Mesendoderm (in vitro differentiated cells): ENCODE results near the gene ZDHHC12. TPM values are rescaled to one million over a fixed set of nuclear protein-coding genes. Genes with fewer than 3 reads are reported as not detected.

Experiments
- DNase-seq: peaks from one replicate; pipeline ENCODE4 v3.0.0; 2013
- H2AK5ac ChIP-seq: 2 replicates; pipeline ENCODE4 v1.6.1; 2013; ENCODE audit warnings: low read length, inconsistent platforms
- H2BK120ac ChIP-seq: 2 replicates; pipeline ENCODE4 v1.6.1; 2013; ENCODE audit warnings: low read depth, mild to moderate bottlenecking, low read length, moderate library complexity, mixed read lengths
- H2BK15ac ChIP-seq: replicated peaks from 2 replicates; pipeline ENCODE4 v1.6.1; 2013; ENCODE audit warnings: low read depth, mild to moderate bottlenecking, moderate library complexity
- H2BK5ac ChIP-seq: 2 replicates; pipeline ENCODE4 v1.6.1; 2013; ENCODE audit warnings: low read length, inconsistent platforms
- H3K18ac ChIP-seq: 2 replicates; pipeline ENCODE4 v1.6.1; 2013; ENCODE audit warnings: mild to moderate bottlenecking, low read length, mixed read lengths
- H3K23ac ChIP-seq: one replicate; pipeline ENCODE4 v1.6.1; 2013; ENCODE audit warnings: low read length
- H3K27ac ChIP-seq: 2 replicates; pipeline ENCODE4 v1.5.1; 2013; ENCODE audit warnings: low read depth, mild to moderate bottlenecking, inconsistent platforms, low read length, moderate library complexity
- H3K27me3 ChIP-seq: 2 replicates; pipeline ENCODE4 v1.6.1; 2013; ENCODE audit warnings: low read length, control low read depth, mild to moderate bottlenecking, inconsistent platforms; ENCODE audit not compliant: insufficient read depth, poor library complexity
- H3K36me3 ChIP-seq: 2 replicates; pipeline ENCODE4 v1.6.1; 2013; ENCODE audit warnings: low read length, inconsistent platforms; ENCODE audit not compliant: control insufficient read depth, insufficient read depth
- H3K4ac ChIP-seq: one replicate; pipeline ENCODE4 v1.6.1; 2013; ENCODE audit warnings: low read depth, mild to moderate bottlenecking, low read length, moderate library complexity
- H3K4me1 ChIP-seq: 2 replicates; pipeline ENCODE4 v1.6.1; 2013; ENCODE audit warnings: low read depth, low read length, inconsistent platforms; ENCODE audit not compliant: control insufficient read depth
- H3K4me2 ChIP-seq: 2 replicates; pipeline ENCODE4 v1.6.1; 2013; ENCODE audit warnings: low read length
- H3K4me3 ChIP-seq: 2 replicates; pipeline ENCODE4 v1.5.1; 2013; ENCODE audit warnings: mild to moderate bottlenecking, low read length
- H3K56ac ChIP-seq: one replicate; pipeline ENCODE4 v1.6.1; 2013; ENCODE audit warnings: low read length
- H3K79me1 ChIP-seq: 2 replicates; pipeline ENCODE4 v1.6.1; 2013; ENCODE audit warnings: low read length, inconsistent platforms
- H3K79me2 ChIP-seq: 2 replicates; pipeline ENCODE4 v1.6.1; 2013; ENCODE audit warnings: mild to moderate bottlenecking, low read length; ENCODE audit not compliant: control insufficient read depth, insufficient read depth
- H3K9ac ChIP-seq: 2 replicates; pipeline ENCODE4 v1.6.1; 2013; ENCODE audit warnings: low read length, inconsistent platforms
- H4K5ac ChIP-seq: one replicate; pipeline ENCODE4 v1.6.1; 2013; ENCODE audit warnings: low read length
- H4K8ac ChIP-seq: one replicate; pipeline ENCODE4 v1.6.1; 2013; ENCODE audit warnings: low read depth, mild to moderate bottlenecking, control low read depth, low read length, moderate library complexity
- WGBS: extraction: QIAGEN DNeasy Blood & Tissue Kit; methylation state at CpG from one replicate; pipeline ENCODE4 v1.1.7; 2013; ENCODE audit warnings: low lambda C conversion rate, missing lambda C conversion rate; ENCODE audit not compliant: insufficient coverage; ENCODE audit errors: extremely low coverage; 5-methylcytosine and 5-hydroxymethylcytosine counted together
- polyA plus RNA-seq, 2 experiments: library from polyadenylated mRNA; stranded (reverse); fragments of 200-250 nt; gene quantifications; one replicate each; pipeline ENCODE4 v1.2.3, GENCODE V29; 2013

ZDHHC12 gene, protein sequence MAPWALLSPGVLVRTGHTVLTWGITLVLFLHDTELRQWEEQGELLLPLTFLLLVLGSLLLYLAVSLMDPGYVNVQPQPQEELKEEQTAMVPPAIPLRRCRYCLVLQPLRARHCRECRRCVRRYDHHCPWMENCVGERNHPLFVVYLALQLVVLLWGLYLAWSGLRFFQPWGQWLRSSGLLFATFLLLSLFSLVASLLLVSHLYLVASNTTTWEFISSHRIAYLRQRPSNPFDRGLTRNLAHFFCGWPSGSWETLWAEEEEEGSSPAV
- 30.3 TPM for polyA plus RNA-seq (2013, experiment 1 of 2)
- 31.1 TPM for polyA plus RNA-seq (2013, experiment 2 of 2)

GRCh38 chr9:128723866-128724743 is at the start of gene ZDHHC12:
Gene ZDHHC12, minus strand, starts transcription at chr9:128724127. Its CDS starts 34 bp downstream, at chr9:128724093.
- Histone ChIP-seq H4K5ac (peak within 1 kb of the TSS; percentile 73), H4K8ac (peak within 1 kb of the TSS; percentile 68), H3K36me3 (no peaks in the 10 kb centered on the region), H3K4ac (no peak within 1 kb of the TSS), H2AK5ac (peak within 1 kb of the TSS; percentile 90), H2BK15ac (no peak within 1 kb of the TSS), H3K4me3 (peak within 1 kb of the TSS; percentile 91), H3K79me2 (no peaks in the 10 kb centered on the region), H3K56ac (peak within 1 kb of the TSS; percentile 98), H3K27me3 (no peaks in the 10 kb centered on the region), H3K18ac (peak within 1 kb of the TSS; percentile 22), H3K27ac (peak within 1 kb of the TSS; percentile 17), H3K4me1 (peaks cover 5% of the 10 kb centered on the region), H3K79me1 (peaks cover 2% of the 10 kb centered on the region), H2BK5ac (no peak within 1 kb of the TSS), H2BK120ac (no peak within 1 kb of the TSS), H3K4me2 (peak within 1 kb of the TSS; percentile 98), H3K9ac (peak within 1 kb of the TSS; percentile 97), H3K23ac (no peak within 1 kb of the TSS)
- no CpG with 5 or more reads among the region's 68 CpGs for WGBS
- peak; percentile 99 for DNase-seq

- Histone ChIP-seq H3K23ac (no peak overlapping the region), H3K4me1 (no peaks in the 10 kb centered on the region), H3K4ac (no peak overlapping the region), H3K56ac (no peak overlapping the region), H3K4me3 (no peak overlapping the region), H3K79me2 (no peaks in the 10 kb centered on the region), H2BK120ac (no peak overlapping the region), H3K27me3 (no peaks in the 10 kb centered on the region), H3K4me2 (no peak overlapping the region), H4K5ac (no peak overlapping the region), H3K9ac (no peak overlapping the region), H2BK5ac (no peak overlapping the region), H3K36me3 (no peaks in the 10 kb centered on the region), H3K27ac (no peak overlapping the region), H2AK5ac (no peak overlapping the region), H2BK15ac (no peak overlapping the region), H4K8ac (no peak overlapping the region), H3K79me1 (no peaks in the 10 kb centered on the region), H3K18ac (no peak overlapping the region)
- no CpG with 5 or more reads among the region's 5 CpGs for WGBS
- DNase-seq = no peak
Measured at GRCh38 chr9:128773049-128773448, 49.1 kb upstream of the ZDHHC12 start.

DNA sequence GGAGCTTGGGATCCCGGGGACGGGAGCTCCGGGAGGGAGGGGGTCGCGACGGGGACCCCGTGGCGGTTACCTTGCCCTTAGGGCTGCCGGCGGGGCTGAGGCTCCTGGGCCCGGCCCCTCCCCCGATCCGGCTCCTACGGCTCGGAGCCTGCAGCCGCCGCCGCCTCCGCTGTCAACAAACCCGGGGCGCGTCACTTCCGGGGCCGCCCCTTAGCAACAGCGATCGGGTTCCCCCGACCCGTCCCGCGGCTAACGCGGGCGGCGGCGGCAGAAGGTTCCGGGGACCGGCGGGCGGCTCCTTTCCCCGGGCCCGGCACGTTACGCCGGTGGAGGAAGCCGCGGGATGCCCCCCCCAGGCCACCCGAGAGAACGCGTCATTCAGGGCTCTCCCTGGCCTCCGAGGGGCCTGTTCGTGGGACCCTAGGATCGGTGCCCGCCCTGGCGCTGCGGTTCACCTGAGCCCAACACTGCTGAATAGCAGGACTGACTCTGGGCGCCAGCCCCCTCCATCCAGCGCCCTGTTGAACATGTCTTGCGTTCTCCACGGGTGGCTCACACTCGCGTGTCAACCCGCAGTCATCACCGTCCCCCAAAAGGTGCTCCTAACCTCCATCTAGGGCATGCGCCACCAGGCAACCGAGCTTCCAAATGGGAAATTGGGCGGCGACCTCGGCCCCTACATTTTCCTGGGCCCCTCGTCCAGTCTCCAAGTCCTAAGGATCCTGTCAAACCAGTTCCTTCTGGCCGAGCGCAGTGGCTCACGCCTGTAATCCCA is 48.0 kb upstream of the ZDHHC12 start, which contains the start of gene ZER1:
TSS of gene ZER1 (minus strand) at position 183 of the 775 bp plus-strand sequence. CDS start 16,362 bp downstream, outside the sequence.
- H4K8ac ChIP-seq = no peak within 1 kb of the TSS
- H2BK120ac ChIP-seq = no peak within 1 kb of the TSS
- H3K36me3 ChIP-seq = no peaks in the 10 kb centered on the region
- peak within 1 kb of the TSS; percentile 85 for H3K9ac ChIP-seq
- peak within 1 kb of the TSS; percentile 60 for H3K27ac ChIP-seq
- H3K4me1 ChIP-seq = no peaks in the 10 kb centered on the region
- peak within 1 kb of the TSS; percentile 94 for H3K56ac ChIP-seq
- no peaks in the 10 kb centered on the region for H3K79me1 ChIP-seq
- H3K4me2 ChIP-seq = peak within 1 kb of the TSS; percentile 94
- peak within 1 kb of the TSS; percentile 89 for H3K23ac ChIP-seq
- H2BK15ac ChIP-seq = no peak within 1 kb of the TSS
- no peaks in the 10 kb centered on the region for H3K27me3 ChIP-seq
- no peak within 1 kb of the TSS for H2BK5ac ChIP-seq
- H3K79me2 ChIP-seq = no peaks in the 10 kb centered on the region
- peak; percentile 93 for DNase-seq
- H3K4ac ChIP-seq = no peak within 1 kb of the TSS
- peak within 1 kb of the TSS; percentile 29 for H3K18ac ChIP-seq
- H4K5ac ChIP-seq = no peak within 1 kb of the TSS
- no CpG with 5 or more reads among the region's 72 CpGs for WGBS
- H2AK5ac ChIP-seq = no peak within 1 kb of the TSS
- peak within 1 kb of the TSS; percentile 77 for H3K4me3 ChIP-seq

DNA sequence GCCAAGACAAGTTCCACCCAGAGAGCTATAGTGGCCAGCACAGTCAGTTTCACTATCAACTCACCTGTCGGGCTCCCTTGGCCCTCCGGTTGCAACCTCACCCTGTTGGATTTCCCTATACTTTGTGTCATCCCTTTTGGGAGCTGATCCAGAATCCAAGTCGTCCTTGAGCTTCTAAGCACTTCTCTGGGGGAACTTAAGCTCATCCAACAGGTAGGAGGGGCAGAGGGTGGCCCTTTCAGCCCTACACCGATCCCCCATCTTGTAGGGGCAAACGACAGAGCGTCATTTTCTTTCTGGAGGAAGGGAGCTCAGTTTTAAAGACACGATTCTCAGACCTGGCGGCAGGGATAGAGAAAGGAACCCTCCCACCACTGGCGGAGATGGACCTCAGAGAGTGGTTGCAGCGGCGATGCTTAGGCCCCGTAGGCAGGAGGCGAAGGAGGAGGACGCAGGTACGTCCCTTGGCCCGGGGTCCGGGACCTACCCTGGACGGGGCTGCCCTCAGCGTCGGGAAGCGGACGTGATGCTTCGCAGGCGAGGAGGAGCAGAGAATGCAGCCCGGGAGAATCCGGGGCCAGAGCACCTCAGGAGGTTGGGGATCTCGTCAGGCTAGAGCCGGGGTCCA is 47.3 kb upstream of the ZDHHC12 start:
- no peak overlapping the region for H2BK5ac ChIP-seq
- H2AK5ac ChIP-seq = no peak overlapping the region
- H4K8ac ChIP-seq = no peak overlapping the region
- no CpG with 5 or more reads among the region's 28 CpGs for WGBS
- no peak overlapping the region for H2BK15ac ChIP-seq
- no peaks in the 10 kb centered on the region for H3K4me1 ChIP-seq
- H3K27me3 ChIP-seq = no peaks in the 10 kb centered on the region
- no peak overlapping the region for H2BK120ac ChIP-seq
- peak overlapping the region; percentile 85 for H3K9ac ChIP-seq
- H3K4me3 ChIP-seq = peak overlapping the region; percentile 77
- peak overlapping the region; percentile 93 for H3K56ac ChIP-seq
- no peak overlapping the region for H3K4ac ChIP-seq
- H3K36me3 ChIP-seq = no peaks in the 10 kb centered on the region
- H3K79me2 ChIP-seq = no peaks in the 10 kb centered on the region
- H3K4me2 ChIP-seq = peak overlapping the region; percentile 93
- H3K23ac ChIP-seq = no peak overlapping the region
- H3K27ac ChIP-seq = peak overlapping the region; percentile 60
- H4K5ac ChIP-seq = no peak overlapping the region
- peak; percentile 52 for DNase-seq
- peak overlapping the region; percentile 29 for H3K18ac ChIP-seq
- H3K79me1 ChIP-seq = no peaks in the 10 kb centered on the region

GRCh38 chr9:128770286-128771030 is 46.5 kb upstream of the ZDHHC12 start:
- peak overlapping the region; percentile 9 for H3K23ac ChIP-seq
- WGBS = no CpG with 5 or more reads among the region's 11 CpGs
- no peaks in the 10 kb centered on the region for H3K36me3 ChIP-seq
- no peak overlapping the region for H3K27ac ChIP-seq
- no peak overlapping the region for H2BK5ac ChIP-seq
- no peak overlapping the region for H2BK15ac ChIP-seq
- peak overlapping the region; percentile 93 for H3K4me2 ChIP-seq
- no peaks in the 10 kb centered on the region for H3K4me1 ChIP-seq
- H3K9ac ChIP-seq = peak overlapping the region; percentile 85
- H3K4ac ChIP-seq = no peak overlapping the region
- H4K8ac ChIP-seq = no peak overlapping the region
- no peak overlapping the region for H3K18ac ChIP-seq
- H3K56ac ChIP-seq = peak overlapping the region; percentile 93
- no peaks in the 10 kb centered on the region for H3K27me3 ChIP-seq
- DNase-seq = no peak
- no peaks in the 10 kb centered on the region for H3K79me1 ChIP-seq
- no peak overlapping the region for H2BK120ac ChIP-seq
- no peaks in the 10 kb centered on the region for H3K79me2 ChIP-seq
- no peak overlapping the region for H3K4me3 ChIP-seq
- no peak overlapping the region for H2AK5ac ChIP-seq
- H4K5ac ChIP-seq = no peak overlapping the region
